ENCODE results near the gene CDKN1A.

GRCh38 chr6:36722879-36723278, 44.4 kb downstream of the CDKN1A start:
- no peak for TF ChIP-seq SP1 (IDR thresholded peaks at IDR 0.05)
- no peak for TF ChIP-seq NFRKB (IDR thresholded peaks at IDR 0.05)
- TF ChIP-seq BHLHE40 (IDR thresholded peaks at IDR 0.05; ENCODE audit: borderline replicate concordance), result no peak
- no peak for TF ChIP-seq ARNT (IDR thresholded peaks at IDR 0.05)
- no peak for TF ChIP-seq LEF1 (IDR thresholded peaks at IDR 0.05; ENCODE audit: borderline replicate concordance)
